ENCODE data around the gene SLC6A18.
"Not testable (repeated sequence)": the region's sequence is repeated elsewhere in the genome, so short reads cannot be mapped to it uniquely, and the experiment has no call there.

SLC6A18 gene

DNA sequence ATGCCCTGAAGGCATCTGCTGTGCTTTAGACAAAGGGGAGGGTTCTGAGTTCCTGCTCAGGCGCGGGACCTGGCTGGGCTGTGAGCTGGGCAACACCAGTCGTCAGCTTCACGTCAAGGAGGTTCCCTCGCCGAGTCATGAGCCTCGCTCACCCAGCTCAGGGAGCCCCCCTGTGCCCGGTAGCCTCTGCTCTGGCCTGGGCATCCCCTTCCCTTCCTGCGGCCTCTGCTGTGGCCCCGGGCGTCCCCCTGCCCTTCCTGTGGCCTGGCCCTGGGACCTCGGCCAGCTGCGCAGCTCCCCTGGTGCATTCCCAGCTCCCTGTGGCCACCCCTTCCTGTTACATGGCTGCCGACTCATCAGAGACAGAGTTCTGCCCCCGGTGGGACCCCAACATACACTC is 39.8 kb downstream of the SLC6A18 start:
- FAIRE-seq (no peak), DNase-seq (ENCODE audit: insufficient read length, low spot score) (no peak)
- TF ChIP-seq POLR2A (IDR thresholded peaks at IDR 0.05; ENCODE audit: low read depth, low read length): no peak

GRCh38 chr5:1265461-1266455 is 40.6 kb downstream of the SLC6A18 start:
- TF ChIP-seq POLR2A (IDR thresholded peaks at IDR 0.05; ENCODE audit: low read depth, low read length): no peak
- FAIRE-seq (no peak), DNase-seq (ENCODE audit: insufficient read length, low spot score) (no peak)

GRCh38 chr5:1266791-1267190 is 41.6 kb downstream of the SLC6A18 start:
- no peak for TF ChIP-seq POLR2A (IDR thresholded peaks at IDR 0.05; ENCODE audit: low read depth, low read length)
- no peak for FAIRE-seq

DNA sequence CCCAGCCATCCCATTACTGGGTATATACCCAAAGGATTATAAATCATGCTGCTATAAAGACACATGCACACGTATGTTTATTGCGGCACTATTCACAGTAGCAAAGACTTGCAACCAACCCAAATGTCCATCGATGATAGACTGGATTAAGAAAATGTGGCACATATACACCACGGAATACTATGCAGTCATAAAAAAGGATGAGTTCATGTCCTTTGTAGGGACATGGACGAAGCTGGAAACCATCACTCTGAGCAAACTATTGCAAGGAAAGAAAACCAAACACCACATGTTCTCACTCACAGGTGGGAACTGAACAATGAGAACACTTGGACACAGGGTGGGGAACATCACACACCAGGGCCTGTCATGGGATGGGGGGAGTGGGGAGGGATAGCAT is 42.3 kb downstream of the SLC6A18 start:
- not testable (repeated sequence) for FAIRE-seq; DNase-seq (ENCODE audit: insufficient read length, low spot score)

More at GRCh38 chr5:1266791-1267190, 41.6 kb downstream of the SLC6A18 start:
- DNase-seq (ENCODE audit: insufficient read length, low spot score): no peak

GRCh38 chr5:1268056-1268455 is 42.9 kb downstream of the SLC6A18 start:
- TF ChIP-seq POLR2A (IDR thresholded peaks at IDR 0.05; ENCODE audit: low read depth, low read length): no peak
- FAIRE-seq (no peak), DNase-seq (ENCODE audit: insufficient read length, low spot score) (no peak)

DNA sequence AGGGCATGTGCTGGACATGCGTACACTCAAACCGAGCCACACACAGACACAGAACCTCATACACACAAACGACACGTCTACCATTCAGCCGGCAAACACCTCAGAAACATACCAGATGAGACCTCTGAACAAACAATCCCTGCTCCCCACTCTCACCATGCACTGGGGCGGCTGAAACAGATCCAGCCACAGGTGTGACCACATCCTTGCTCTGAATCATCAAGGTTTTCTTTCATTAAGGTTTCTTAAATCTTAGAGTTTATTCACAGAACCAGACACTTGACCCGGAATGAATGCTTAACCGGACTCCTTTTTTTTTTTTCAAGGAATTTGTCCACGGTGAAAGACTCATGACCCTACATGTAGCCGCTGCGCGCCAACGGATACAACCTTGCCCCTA is 43.5 kb downstream of the SLC6A18 start:
- DNase-seq (ENCODE audit: insufficient read length, low spot score): no peak
- FAIRE-seq: no peak
- TF ChIP-seq POLR2A (IDR thresholded peaks at IDR 0.05; ENCODE audit: low read depth, low read length): no peak

GRCh38 chr5:1270426-1270825 is 45.2 kb downstream of the SLC6A18 start:
- FAIRE-seq (no peak), DNase-seq (ENCODE audit: insufficient read length, low spot score) (no peak)
- no peak for TF ChIP-seq POLR2A (IDR thresholded peaks at IDR 0.05; ENCODE audit: low read depth, low read length)

DNA sequence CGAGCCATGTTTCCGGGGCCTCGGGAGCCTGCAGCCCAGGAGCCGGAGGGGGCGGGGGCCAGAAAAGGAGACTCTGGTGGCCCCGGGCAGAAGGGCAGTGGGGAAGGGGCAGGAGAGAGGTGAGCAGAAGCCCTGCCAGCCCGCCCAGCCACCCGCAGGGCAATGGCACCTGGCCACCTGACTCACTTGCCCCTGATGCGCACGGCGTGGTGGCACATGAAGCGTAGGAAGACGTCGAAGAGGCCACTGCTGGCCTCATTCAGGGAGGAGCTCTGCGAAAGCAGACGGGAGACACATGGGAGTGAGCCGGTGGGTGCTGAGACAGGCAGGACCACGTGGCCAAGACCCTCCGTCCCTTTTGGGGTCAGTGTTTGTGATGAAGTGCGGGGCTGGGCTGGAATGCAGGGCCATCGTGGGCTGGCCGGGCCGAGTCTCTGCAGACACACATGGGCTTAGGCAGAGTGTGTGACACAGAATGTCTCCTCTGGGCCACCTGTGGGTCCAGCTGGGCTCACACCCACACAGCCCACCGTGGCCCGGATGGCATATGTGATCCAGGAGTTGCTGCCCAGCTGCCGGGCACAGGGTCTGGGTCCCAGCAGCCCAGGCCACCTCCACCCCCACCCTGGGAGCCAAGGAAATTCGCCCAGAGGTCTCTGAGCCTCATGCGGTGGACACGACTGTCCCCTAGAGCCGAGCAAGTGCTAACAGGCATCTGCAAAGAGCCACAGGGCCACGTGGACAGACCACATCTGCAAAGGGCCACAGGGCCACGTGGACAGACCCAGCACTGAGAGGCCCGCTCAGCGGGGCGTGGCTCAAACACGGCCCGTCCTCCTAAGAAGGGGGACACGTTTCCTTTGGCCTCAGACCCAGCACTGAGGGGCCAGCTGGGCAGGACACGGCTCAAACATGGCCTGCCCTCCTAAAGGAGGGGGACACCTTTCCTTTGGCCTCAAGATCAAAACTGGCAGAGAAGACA is 46.0 kb downstream of the SLC6A18 start:
- FAIRE-seq (no peak), DNase-seq (ENCODE audit: insufficient read length, low spot score) (no peak)
- no peak for TF ChIP-seq POLR2A (IDR thresholded peaks at IDR 0.05; ENCODE audit: low read depth, low read length)

GRCh38 chr5:1272201-1272600 is 47.0 kb downstream of the SLC6A18 start:
- no peak for FAIRE-seq
- TF ChIP-seq POLR2A (IDR thresholded peaks at IDR 0.05; ENCODE audit: low read depth, low read length): no peak
- DNase-seq (ENCODE audit: insufficient read length, low spot score): no peak

DNA sequence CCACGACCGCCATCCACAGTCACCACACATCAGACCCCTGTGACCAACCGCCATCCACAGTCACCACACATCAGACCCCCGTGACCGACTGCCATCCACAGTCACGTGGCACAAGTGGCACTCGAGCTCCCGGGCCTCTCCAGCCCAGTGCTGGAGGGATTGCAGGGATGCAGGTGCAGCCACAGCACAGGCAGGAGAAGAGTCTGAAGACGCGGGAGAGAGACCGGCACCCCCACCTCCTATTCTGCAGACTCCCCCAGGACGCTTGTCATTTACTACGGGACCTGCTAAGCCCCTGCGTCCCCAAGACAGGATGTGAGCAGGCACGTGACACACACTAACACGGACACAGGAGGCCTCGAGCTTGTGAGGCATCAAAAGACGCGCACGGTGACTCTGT is 48.6 kb downstream of the SLC6A18 start:
- TF ChIP-seq POLR2A (IDR thresholded peaks at IDR 0.05; ENCODE audit: low read depth, low read length): no peak
- DNase-seq (ENCODE audit: insufficient read length, low spot score) (no peak), FAIRE-seq (no peak)

GRCh38 chr5:1274471-1274870 is 49.3 kb downstream of the SLC6A18 start:
- no peak for DNase-seq (ENCODE audit: insufficient read length, low spot score)
- FAIRE-seq: no peak
- no peak for TF ChIP-seq POLR2A (IDR thresholded peaks at IDR 0.05; ENCODE audit: low read depth, low read length)

- DNase-seq (ENCODE audit: insufficient read length, low spot score); FAIRE-seq: not testable (repeated sequence)
Measured at GRCh38 chr5:1275397-1276391, 50.5 kb downstream of the SLC6A18 start.

GRCh38 chr5:1276930-1277329 is 51.7 kb downstream of the SLC6A18 start:
- TF ChIP-seq POLR2A (IDR thresholded peaks at IDR 0.05; ENCODE audit: low read depth, low read length): no peak
- FAIRE-seq (no peak), DNase-seq (ENCODE audit: insufficient read length, low spot score) (no peak)
